Activated B cell treated with CpG ODN at 0.5 μM for 24 hours (primary cell): ENCODE measurements around the gene MGP. TPM values are rescaled to one million over a fixed set of nuclear protein-coding genes. Genes with fewer than 3 reads are reported as not detected.

ENCODE experiments used
- ATAC-seq: fragments of 200-7000 bp; cut with Tn5 transposase; one replicate; pipeline ENCODE4 v1.10.0; 2021; ENCODE audit warnings: low read depth, mild to moderate bottlenecking, moderate library complexity
- CTCF ChIA-PET: fragments of 350-600 bp; sonication (Branson Sonifier 250); formaldehyde crosslinking; loops from one replicate; lab custom pipeline; 2021; ENCODE audit warnings: antibody characterized with exemption; lab: Charles Lee
- POLR2A ChIA-PET: fragments of 350-600 bp; sonication (Branson Sonifier 250); formaldehyde crosslinking; loops from one replicate; lab custom pipeline; 2021; ENCODE audit warnings: antibody characterized with exemption; lab: Charles Lee
- DNase-seq: peaks from one replicate; pipeline ENCODE4 v3.0.0; 2022
- H3K27ac Mint-ChIP-seq: one replicate; pipeline ENCODE4 v1.8.0; 2020; ENCODE audit warnings: mixed read lengths
- H3K27me3 Mint-ChIP-seq: one replicate; pipeline ENCODE4 v1.8.0; 2021; ENCODE audit warnings: mixed read lengths
- H3K36me3 Mint-ChIP-seq: one replicate; pipeline ENCODE4 v1.8.0; 2021; ENCODE audit warnings: low read depth, mixed read lengths
- H3K4me1 Mint-ChIP-seq: one replicate; pipeline ENCODE4 v1.8.0; 2021; ENCODE audit warnings: mixed read lengths
- H3K4me3 Mint-ChIP-seq: one replicate; pipeline ENCODE4 v1.8.0; 2020; ENCODE audit warnings: mild to moderate bottlenecking, mixed read lengths
- H3K9me3 Mint-ChIP-seq: one replicate; pipeline ENCODE4 v1.8.0; 2020; ENCODE audit warnings: mixed read lengths
- intact Hi-C: fragments of 100-400 bp; cut with micrococcal nuclease; formaldehyde crosslinking; loops from one replicate; pipeline ENCODE4 v1.15.1; 2024
- total RNA-seq: library from RNA; stranded (reverse); gene quantifications from 2 replicates; pipeline ENCODE4 v1.2.3, GENCODE V29; 2022
- TF ChIP-seq, protein P1 (sequence below): fragments of 200-600 bp; IDR thresholded peaks from one replicate; pipeline ENCODE4 v1.8.0; 2022; ENCODE audit warnings: antibody characterized with exemption, mild to moderate bottlenecking

MGP gene
- total RNA-seq: not detected in 2 replicates

DNA sequence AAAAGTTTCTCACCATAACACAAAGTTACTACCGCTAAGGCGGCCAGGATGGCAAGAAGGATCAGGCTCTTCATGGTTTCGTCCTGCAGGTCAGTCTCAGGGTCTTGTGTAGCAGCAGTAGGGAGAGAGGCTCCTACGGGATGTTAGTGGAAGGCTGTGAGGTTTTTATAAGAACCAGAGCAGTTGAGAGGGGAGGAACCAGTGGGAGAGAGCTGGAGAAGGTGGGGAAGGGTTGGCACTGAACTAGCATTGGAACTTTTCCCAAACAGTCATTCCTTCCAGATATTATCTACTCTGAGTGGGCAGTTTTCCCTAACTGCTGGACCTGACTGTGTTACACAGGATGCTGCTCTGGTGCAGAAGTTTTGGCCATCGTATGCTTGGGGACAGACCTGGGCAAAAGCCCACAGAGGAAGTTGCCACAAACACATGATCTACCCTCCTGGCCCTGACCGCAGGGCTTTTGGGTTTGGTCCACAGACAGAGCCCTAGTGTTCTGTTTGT lies at the start of gene MGP:
Gene MGP, minus strand, starts transcription at position 137 of the 504 bp plus-strand sequence. Its CDS starts 63 bp downstream, at position 74.
- intact Hi-C loops: loop anchor here (2.0 kb wide), 4 partner anchors 27 to 115 kb away; a partner anchor contains a TSS
- TF ChIP-seq, protein P1, sequence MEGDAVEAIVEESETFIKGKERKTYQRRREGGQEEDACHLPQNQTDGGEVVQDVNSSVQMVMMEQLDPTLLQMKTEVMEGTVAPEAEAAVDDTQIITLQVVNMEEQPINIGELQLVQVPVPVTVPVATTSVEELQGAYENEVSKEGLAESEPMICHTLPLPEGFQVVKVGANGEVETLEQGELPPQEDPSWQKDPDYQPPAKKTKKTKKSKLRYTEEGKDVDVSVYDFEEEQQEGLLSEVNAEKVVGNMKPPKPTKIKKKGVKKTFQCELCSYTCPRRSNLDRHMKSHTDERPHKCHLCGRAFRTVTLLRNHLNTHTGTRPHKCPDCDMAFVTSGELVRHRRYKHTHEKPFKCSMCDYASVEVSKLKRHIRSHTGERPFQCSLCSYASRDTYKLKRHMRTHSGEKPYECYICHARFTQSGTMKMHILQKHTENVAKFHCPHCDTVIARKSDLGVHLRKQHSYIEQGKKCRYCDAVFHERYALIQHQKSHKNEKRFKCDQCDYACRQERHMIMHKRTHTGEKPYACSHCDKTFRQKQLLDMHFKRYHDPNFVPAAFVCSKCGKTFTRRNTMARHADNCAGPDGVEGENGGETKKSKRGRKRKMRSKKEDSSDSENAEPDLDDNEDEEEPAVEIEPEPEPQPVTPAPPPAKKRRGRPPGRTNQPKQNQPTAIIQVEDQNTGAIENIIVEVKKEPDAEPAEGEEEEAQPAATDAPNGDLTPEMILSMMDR: no peak
- POLR2A ChIA-PET: no interaction called here
- ATAC-seq: no peak
- peak within 1 kb of the TSS; percentile 66 for H3K4me3 Mint-ChIP-seq
- H3K4me1 Mint-ChIP-seq: peaks cover 43% of the 10 kb centered on the region
- no peaks in the 10 kb centered on the region for H3K36me3 Mint-ChIP-seq
- H3K27ac Mint-ChIP-seq: peak within 1 kb of the TSS; percentile 76
- no peaks in the 10 kb centered on the region for H3K9me3 Mint-ChIP-seq
- CTCF ChIA-PET: no interaction called here
- DNase-seq: no peak
- peaks cover 25% of the 10 kb centered on the region for H3K27me3 Mint-ChIP-seq

DNA sequence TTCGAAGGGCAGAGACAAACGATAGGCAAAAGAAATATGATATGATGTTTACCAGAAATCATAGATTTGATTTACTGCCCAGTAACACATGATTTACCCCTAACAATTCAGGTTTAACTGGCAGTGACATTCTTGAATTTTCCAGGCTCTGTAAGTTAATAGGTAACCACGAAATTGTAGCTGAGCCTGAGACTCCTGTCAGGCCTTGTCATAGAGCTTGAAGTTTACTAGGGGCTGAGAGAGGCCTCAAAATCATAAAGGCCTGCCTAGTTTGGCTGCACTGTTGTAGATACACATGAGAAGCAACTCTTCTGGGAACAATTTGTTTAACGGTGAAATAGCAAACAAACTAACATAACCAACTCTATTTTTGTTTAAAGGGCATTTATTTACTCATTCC lies 49.4 kb upstream of the MGP start:
- TF ChIP-seq, protein P1: no peak
- Mint-ChIP-seq H3K4me3 (no peak overlapping the region), H3K27me3 (no peaks in the 10 kb centered on the region), H3K36me3 (peaks cover 84% of the 10 kb centered on the region), H3K4me1 (peaks cover 31% of the 10 kb centered on the region), H3K27ac (no peak overlapping the region), H3K9me3 (peaks cover 2% of the 10 kb centered on the region)
- POLR2A ChIA-PET: no interaction called here
- ATAC-seq: no peak
- CTCF ChIA-PET: no interaction called here
- intact Hi-C loops: no loop called here
- DNase-seq: no peak

DNA sequence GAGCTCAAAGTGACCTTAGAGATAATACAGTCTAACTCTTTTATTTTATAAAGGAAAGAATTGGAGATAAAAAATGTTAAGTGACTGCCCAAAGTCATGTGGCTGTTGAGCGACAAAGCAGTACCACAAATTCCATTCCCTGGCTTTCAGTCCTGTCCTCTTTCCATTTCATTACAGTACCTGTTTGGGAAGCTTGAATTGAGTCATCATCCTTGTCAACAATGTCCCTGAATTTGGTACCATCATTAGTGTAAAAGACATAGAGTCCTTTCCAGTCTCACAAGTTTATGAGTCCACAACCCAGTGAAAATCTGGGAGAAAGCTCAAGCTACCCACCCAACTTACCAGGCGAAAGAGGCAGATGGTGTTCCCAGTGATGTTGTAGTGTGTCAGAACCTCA lies 48.9 kb upstream of the MGP start:
- intact Hi-C loops: no loop called here
- ChIA-PET POLR2A (no interaction called here), CTCF (no interaction called here)
- Mint-ChIP-seq H3K9me3 (peaks cover 2% of the 10 kb centered on the region), H3K27ac (no peak overlapping the region), H3K4me1 (peaks cover 26% of the 10 kb centered on the region), H3K4me3 (no peak overlapping the region), H3K27me3 (no peaks in the 10 kb centered on the region), H3K36me3 (peaks cover 78% of the 10 kb centered on the region)
- no peak for ATAC-seq
- no peak for DNase-seq
- TF ChIP-seq, protein P1: no peak

DNA sequence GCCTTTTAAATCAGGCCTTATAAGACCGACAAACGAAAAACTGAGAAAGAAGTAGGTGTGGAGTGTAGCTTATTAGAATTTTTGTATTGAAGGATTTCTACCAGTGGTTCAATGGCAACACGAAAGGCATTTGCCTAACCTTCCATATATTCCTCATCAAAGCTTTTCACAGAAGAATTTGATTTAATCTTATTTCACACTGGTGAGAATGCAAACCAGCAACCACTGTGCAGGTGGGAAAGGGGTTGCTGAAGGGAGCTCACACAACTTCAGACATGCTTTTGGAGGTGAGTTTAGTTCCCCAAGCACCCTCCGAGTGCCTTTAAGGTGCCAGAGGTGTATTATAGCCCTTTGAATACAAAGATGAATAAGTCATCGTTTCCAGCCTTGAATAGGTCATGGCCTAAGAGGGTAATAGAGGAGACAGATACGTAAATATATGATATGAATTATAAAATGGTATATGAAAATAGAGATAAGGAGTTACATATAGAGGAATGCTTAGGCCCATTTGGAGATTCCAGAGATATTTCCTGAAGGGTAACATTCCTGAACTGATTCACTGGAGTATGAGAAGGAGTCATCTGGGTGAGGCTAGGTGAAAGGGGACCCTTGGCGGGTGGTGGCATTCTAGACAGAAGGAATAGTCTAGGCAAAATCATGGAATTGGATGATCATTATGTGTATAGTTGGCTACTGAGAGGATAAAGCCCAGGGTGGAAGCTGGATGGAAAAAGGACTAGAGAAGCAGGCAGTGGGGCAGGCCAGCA lies 46.3 kb upstream of the MGP start:
- Mint-ChIP-seq H3K36me3 (peaks cover 64% of the 10 kb centered on the region), H3K9me3 (no peaks in the 10 kb centered on the region), H3K27ac (no peak overlapping the region), H3K4me3 (no peak overlapping the region), H3K4me1 (peaks cover 10% of the 10 kb centered on the region), H3K27me3 (no peaks in the 10 kb centered on the region)
- TF ChIP-seq, protein P1: no peak
- ChIA-PET CTCF (no interaction called here), POLR2A (interaction anchor here (0.6 to 0.9 kb wide), 3 partner anchors 9 to 37 kb away, joined by 3 to 7 read pairs (median 3); no protein-coding TSS in a partner anchor)
- ATAC-seq: no peak
- DNase-seq: no peak
- intact Hi-C loops: no loop called here

DNA sequence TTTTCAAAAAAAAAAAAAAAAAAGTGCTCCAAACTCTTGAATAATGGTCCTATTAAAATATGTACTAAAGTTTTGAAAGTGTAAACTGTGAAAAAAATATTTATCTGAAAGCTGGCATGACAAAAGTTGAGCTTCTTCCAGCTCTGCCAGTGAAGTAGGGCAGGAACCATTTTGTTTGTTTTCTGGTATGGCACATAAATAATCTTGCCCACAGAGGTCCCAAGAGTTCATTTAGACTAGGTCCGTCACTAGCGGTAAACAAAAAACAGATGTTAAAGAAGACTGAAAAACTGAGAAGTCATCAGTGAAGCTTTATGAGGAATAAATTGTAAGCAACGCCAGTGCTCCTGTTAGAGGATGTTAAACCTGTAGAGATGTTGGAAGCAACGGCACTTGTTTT lies 45.7 kb upstream of the MGP start:
- Mint-ChIP-seq H3K36me3 (peaks cover 59% of the 10 kb centered on the region), H3K27ac (no peak overlapping the region), H3K4me3 (no peak overlapping the region), H3K27me3 (no peaks in the 10 kb centered on the region), H3K9me3 (no peaks in the 10 kb centered on the region), H3K4me1 (peaks cover 10% of the 10 kb centered on the region)
- DNase-seq (no peak), ATAC-seq (no peak)
- ChIA-PET CTCF (no interaction called here), POLR2A (interaction anchor here (0.6 to 0.9 kb wide), 3 partner anchors 10 to 37 kb away, joined by 3 to 7 read pairs (median 3); no protein-coding TSS in a partner anchor)
- intact Hi-C loops: no loop called here
- TF ChIP-seq, protein P1: no peak
